Pancreas (tissue), 10 donors: Measurements from ENCODE around the gene SLC4A1. TPM values are rescaled to one million over a fixed set of nuclear protein-coding genes. Genes with fewer than 3 reads are reported as not detected.

Experiments used
- ATAC-seq, 4 donors: fragments of 200-7000 bp; cut with Tn5 transposase; one replicate each; pipeline versions ENCODE4 v1.8.0 to v1.9.1; 2020; ENCODE audit warnings: mild to moderate bottlenecking in 4 of 4, moderate library complexity in 4 of 4
- DNase-seq, 6 donors: peaks; one replicate each; pipeline ENCODE4 v3.0.0-alpha.2; 2020
- FAIRE-seq: peaks from 2 replicates; lab custom pipeline; 2012; peaks lifted over from hg19 to GRCh38; lab: Jason Lieb, UNC
- H3K27ac ChIP-seq, 4 donors: fragments of 200-600 bp; sonication (generic); 1 replicate in 3 of 4; 2 replicates in 1 of 4; pipeline versions ENCODE4 v1.5.0 to v1.8.0; 2020
- H3K27me3 ChIP-seq, 4 donors: fragments of 200-600 bp; one replicate each; pipeline ENCODE4 v1.8.0; 2021
- H3K36me3 ChIP-seq, 3 donors: fragments of 200-600 bp; sonication (generic) in 1 of 3; one replicate each; pipeline versions ENCODE4 v1.5.0 to v1.8.0; 2020 to 2021
- H3K4me1 ChIP-seq, 3 donors: fragments of 200-600 bp; one replicate each; pipeline ENCODE4 v1.8.0; 2021
- H3K4me3 ChIP-seq, 4 donors: fragments of 200-600 bp; sonication (generic) in 2 of 4; one replicate each; pipeline versions ENCODE4 v1.5.0 to v1.8.0; 2020 to 2021
- H3K9me3 ChIP-seq, 4 donors: fragments of 200-600 bp; one replicate each; pipeline ENCODE4 v1.8.0; 2021
- CTCF ChIP-seq, 4 donors: fragments of 200-600 bp; sonication (generic) in 3 of 4; IDR thresholded peaks; one replicate each; pipeline versions ENCODE4 v1.5.0 to v1.8.0; 2021; ENCODE audit warnings: antibody characterized with exemption in 4 of 4
- WGBS, 2 donors: extraction: QIAGEN DNeasy Blood & Tissue Kit; methylation state at CpG; one replicate each; pipeline ENCODE4 v1.1.7; 2013; 5-methylcytosine and 5-hydroxymethylcytosine counted together
- intact Hi-C, 3 donors: fragments of 100-400 bp; cut with DNase I; formaldehyde crosslinking; loops; one replicate each; pipeline versions ENCODE4 v1.11.1 to v1.14.2; 2022
- polyA plus RNA-seq, 2 donors: library from polyadenylated mRNA; stranded (reverse); fragments of 200-250 nt; gene quantifications; one replicate each; pipeline ENCODE4 v1.2.3, GENCODE V29; 2013
- total RNA-seq, 6 donors: library from RNA; stranded (reverse); fragmentation: NEBNext Ultra II Directional in 4 of 6; extraction: Animal tissue kit (Norgen Biotek cat#: 25700) in 4 of 6; gene quantifications; one replicate each; pipeline versions ENCODE4 v1.2.1 to v1.2.4, GENCODE V29; 2021 to 2023
- donor health status: healthy with polysubstance abuse.
- donor health status: DM: no; HTN: no; CAD: no; lungs with moderate emphysema.
- donor health status: DM: no; HTN: no; CAD: no.
- donor health status: control.
- donor health status: control.
- donor health status: Bipolar disorder and iron deficiency.
- donor health status: DM: yes; HTN: yes; CAD: no.
- donor health status: DM: no; HTN: no; CAD: no.
- donor health status: DM: no; HTN: no; CAD: no.
- donor health status: DM: yes; HTN: yes; CAD: no.

SLC4A1 gene
- total and polyA plus RNA-seq, 8 donors = 0.24 to 0.37 TPM; not detected in 6

DNA sequence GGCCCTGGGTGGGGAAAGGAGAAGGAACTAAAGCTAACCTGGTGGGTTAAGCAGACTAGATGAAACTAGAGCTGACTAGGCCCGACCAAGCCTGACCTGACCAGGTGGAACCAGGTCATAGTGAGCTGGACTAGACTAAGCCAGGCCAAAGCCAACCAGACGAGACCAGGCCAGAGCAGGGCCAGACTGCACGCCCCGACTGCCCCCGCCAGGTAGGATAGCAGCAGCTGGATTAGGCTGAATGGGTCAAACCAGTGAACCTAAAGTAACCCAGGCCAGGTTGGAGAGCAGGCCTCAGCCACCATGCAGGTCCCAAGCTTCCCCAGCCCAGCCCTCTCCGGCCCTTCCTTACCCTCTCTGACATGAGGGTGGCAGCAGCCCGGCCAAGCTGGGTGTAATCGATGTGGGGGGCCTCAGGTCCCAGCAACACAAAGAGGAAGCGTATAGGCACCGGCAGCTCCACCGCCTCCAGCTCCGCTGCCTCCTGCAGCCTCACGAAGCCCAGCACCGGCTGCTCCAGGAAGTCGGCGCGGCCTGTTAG, 9.1 kb downstream of the SLC4A1 start:
- no peak overlapping the region for H3K4me3 ChIP-seq
- ATAC-seq (no peak), DNase-seq (no peak), FAIRE-seq (no peak)
- H3K27ac ChIP-seq = no peak overlapping the region
- no peaks in the 10 kb centered on the region for H3K9me3 ChIP-seq
- no peaks in the 10 kb centered on the region for H3K36me3 ChIP-seq
- H3K27me3 ChIP-seq = no peaks in the 10 kb centered on the region
- H3K4me1 ChIP-seq = no peaks in the 10 kb centered on the region
- no peak for TF ChIP-seq CTCF (IDR thresholded peaks at IDR 0.05)
- WGBS, 2 donors = 75 to 79% methylated on average over 17 of the region's 17 CpGs
- intact Hi-C loops = no loop called here

- intact Hi-C loops = no loop called here
- no peaks in the 10 kb centered on the region for H3K9me3 ChIP-seq
- no peaks in the 10 kb centered on the region for H3K27me3 ChIP-seq
- ATAC-seq = no peak
- no peaks in the 10 kb centered on the region for H3K4me1 ChIP-seq
- H3K27ac ChIP-seq = no peak overlapping the region
- no peak overlapping the region for H3K4me3 ChIP-seq
- no peaks in the 10 kb centered on the region for H3K36me3 ChIP-seq
- no peak for TF ChIP-seq CTCF (IDR thresholded peaks at IDR 0.05)
- DNase-seq = no peak
- WGBS, 2 donors = 84 to 85% methylated on average over 23 of the region's 23 CpGs
- no peak for FAIRE-seq
Measured at GRCh38 chr17:44257815-44258760, 9.8 kb downstream of the SLC4A1 start.

DNA sequence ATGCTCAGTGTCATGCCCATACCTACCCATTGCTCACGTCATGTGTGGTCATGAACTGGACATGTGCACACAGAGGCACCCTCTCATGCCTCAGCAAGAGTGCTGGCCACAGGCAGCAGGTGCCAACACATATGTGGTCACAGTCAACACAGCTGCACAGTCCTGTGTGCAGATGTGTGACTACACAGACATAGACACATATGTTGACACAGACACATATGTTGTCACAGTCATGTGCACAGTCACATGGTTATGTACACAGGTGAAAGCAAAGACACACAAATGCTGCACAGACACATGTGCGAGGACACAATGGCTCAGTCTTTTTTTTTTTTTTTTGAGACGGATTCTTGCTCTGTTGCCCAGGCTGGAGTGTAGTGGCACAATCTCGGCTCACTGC, 11.3 kb downstream of the SLC4A1 start:
- ATAC-seq = no peak
- H3K27ac ChIP-seq = no peak overlapping the region
- intact Hi-C loops = no loop called here
- FAIRE-seq = no peak
- H3K4me1 ChIP-seq = no peaks in the 10 kb centered on the region
- H3K9me3 ChIP-seq = no peaks in the 10 kb centered on the region
- TF ChIP-seq CTCF (IDR thresholded peaks at IDR 0.05) = no peak
- no peaks in the 10 kb centered on the region for H3K36me3 ChIP-seq
- WGBS, 2 donors = 77 to 88% methylated on average over 4 of the region's 4 CpGs
- no peak overlapping the region for H3K4me3 ChIP-seq
- no peaks in the 10 kb centered on the region for H3K27me3 ChIP-seq
- no peak for DNase-seq

DNA sequence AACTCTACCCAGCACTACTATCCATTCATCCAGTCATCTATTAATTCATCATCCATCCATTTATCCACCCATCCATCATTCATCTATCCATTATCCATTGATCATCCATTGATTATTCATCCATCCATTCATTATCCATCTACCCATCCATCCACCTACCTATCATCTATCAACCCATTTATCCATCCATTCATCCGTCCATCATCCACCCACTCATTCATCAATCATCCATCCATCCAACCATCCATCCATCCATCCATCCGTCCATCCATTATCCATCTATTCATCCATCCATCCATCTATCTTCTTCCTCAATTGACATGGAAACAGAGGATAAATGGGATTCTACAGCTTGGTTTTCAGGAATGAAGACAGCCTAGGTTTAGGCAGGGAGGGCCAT, 12.0 kb downstream of the SLC4A1 start:
- intact Hi-C loops = no loop called here
- H3K4me3 ChIP-seq = no peak overlapping the region
- 54 to 72% methylated on average over 2 of the region's 2 CpGs for WGBS, 2 donors

More for the DNA sequence above, 12.0 kb downstream of the SLC4A1 start:
- no peak overlapping the region for H3K27ac ChIP-seq
- H3K36me3 ChIP-seq = no peaks in the 10 kb centered on the region
- no peaks in the 10 kb centered on the region for H3K27me3 ChIP-seq
- no peak for TF ChIP-seq CTCF (IDR thresholded peaks at IDR 0.05)
- H3K9me3 ChIP-seq = no peaks in the 10 kb centered on the region
- ATAC-seq (no peak), FAIRE-seq (no peak), DNase-seq (no peak)
- H3K4me1 ChIP-seq = no peaks in the 10 kb centered on the region
